SHP77 (cell line): ENCODE data around the gene ATP5MG.

ENCODE experiments used
- DNase-seq, 2 experiments: peaks; one replicate each; lab custom pipeline; 2025; lab: John Stamatoyannopoulos, UW

Gene ATP5MG

GRCh38 chr11:118442908-118443589 is 41.6 kb downstream of the ATP5MG start:
- no peak for DNase-seq

- no peak for DNase-seq
Observed at GRCh38 chr11:118443590-118444218, 42.3 kb downstream of the ATP5MG start.

GRCh38 chr11:118447423-118447822 is 46.0 kb downstream of the ATP5MG start:
- no peak for DNase-seq

- DNase-seq: no peak
Observed at GRCh38 chr11:118448294-118448693, 46.9 kb downstream of the ATP5MG start.

GRCh38 chr11:118449316-118449918 is 48.0 kb downstream of the ATP5MG start:
- no peak for DNase-seq

- DNase-seq: no peak
Observed at GRCh38 chr11:118450451-118450850, 49.0 kb downstream of the ATP5MG start.
